GM12878 (cell line): ENCODE measurements around the gene USE1. TPM values are rescaled to one million over a fixed set of nuclear protein-coding genes. Genes with fewer than 3 reads are reported as not detected.

Source experiments
- ATAC-seq: fragments of 200-7000 bp; cut with Tn5 transposase; 3 replicates; pipeline ENCODE4 v1.9.1; 2020; ENCODE audit warnings: mild to moderate bottlenecking, moderate library complexity
- BruUV-seq: library from RNA; stranded (reverse); fragments of 400-500 nt; replicated peaks from 2 replicates; lab custom pipeline; 2021; lab: Mats Ljungman, UMichigan
- CTCF ChIA-PET: fragments of 300-600 bp; sonication (Branson Sonifier 250); formaldehyde crosslinking; extraction: SDS; loops from one replicate; lab custom pipeline; 2021; ENCODE audit warnings: inconsistent platforms; lab: Yijun Ruan, JAX
- POLR2A ChIA-PET: fragments of 350-600 bp; formaldehyde crosslinking; extraction: SDS; loops from one replicate; lab custom pipeline; 2021; ENCODE audit warnings: inconsistent platforms; lab: Charles Lee
- RAD21 ChIA-PET: fragments of 300-600 bp; sonication (Branson Sonifier 250); formaldehyde crosslinking; loops from one replicate; lab custom pipeline; 2023; ENCODE audit warnings: antibody characterized with exemption; ENCODE audit not compliant: unreplicated experiment; lab: Charles Lee
- SMC1A ChIA-PET: fragments of 300-600 bp; sonication (Branson Sonifier 250); formaldehyde crosslinking; loops from one replicate; lab custom pipeline; 2023; ENCODE audit not compliant: unreplicated experiment, uncharacterized antibody; lab: Charles Lee
- DNase-seq: peaks from one replicate; pipeline ENCODE4 v3.0.0-alpha.2; 2011; ENCODE audit warnings: low read depth, low spot score
- FAIRE-seq: peaks from 3 replicates; lab custom pipeline; 2011; peaks lifted over from hg19 to GRCh38; lab: Jason Lieb, UNC
- H2AFZ ChIP-seq: 2 replicates; pipeline ENCODE4 v1.6.0; 2011; ENCODE audit warnings: low read depth, low read length, control low read depth; ENCODE audit not compliant: control insufficient read depth
- H3K27ac ChIP-seq: 2 replicates; pipeline ENCODE4 v1.5.1; 2011; ENCODE audit warnings: control low read depth; ENCODE audit not compliant: control insufficient read depth, insufficient read depth
- H3K27me3 ChIP-seq, 2 experiments: replicated peaks in 1 of 2; 2 replicates each; pipeline versions ENCODE4 v1.6.0 to v1.6.1; 2011; ENCODE audit warnings: low read length in 1 of 2; ENCODE audit not compliant: control insufficient read depth in 2 of 2, insufficient read depth in 2 of 2
- H3K36me3 ChIP-seq, 2 experiments: 2 replicates each; pipeline ENCODE4 v1.5.1; 2011; ENCODE audit warnings: low read length in 1 of 2; ENCODE audit not compliant: control insufficient read depth in 2 of 2, insufficient read depth in 2 of 2
- H3K4me1 ChIP-seq: 2 replicates; pipeline ENCODE4 v1.6.1; 2011; ENCODE audit warnings: mild to moderate bottlenecking, low read length, moderate library complexity, mixed read lengths; ENCODE audit not compliant: control insufficient read depth, insufficient read depth
- H3K4me2 ChIP-seq: 2 replicates; pipeline ENCODE4 v1.6.0; 2011; ENCODE audit warnings: control low read depth; ENCODE audit not compliant: control insufficient read depth, insufficient read depth
- H3K4me3 ChIP-seq: fragments of 200-600 bp; sonication (generic); 2 replicates; pipeline ENCODE4 v1.5.1; 2016
- H3K79me2 ChIP-seq: 2 replicates; pipeline ENCODE4 v1.6.0; 2011; ENCODE audit warnings: low read length; ENCODE audit not compliant: control insufficient read depth, insufficient read depth
- H3K9ac ChIP-seq: 2 replicates; pipeline ENCODE4 v1.8.0; 2011; ENCODE audit warnings: low read length, control low read depth, mixed read lengths; ENCODE audit not compliant: control insufficient read depth, insufficient read depth
- H3K9me3 ChIP-seq: replicated peaks from 3 replicates; pipeline ENCODE4 v1.5.1; 2011; ENCODE audit warnings: mild to moderate bottlenecking, low read length; ENCODE audit not compliant: control insufficient read depth, insufficient read depth
- H4K20me1 ChIP-seq: 2 replicates; pipeline ENCODE4 v1.6.0; 2011; ENCODE audit not compliant: control insufficient read depth, insufficient read depth
- BHLHE40 ChIP-seq, 2 experiments: fragments of 450-650 bp in 1 of 2; IDR thresholded peaks; 2 replicates each; pipeline ENCODE4 v1.6.1; 2011 to 2017; ENCODE audit warnings: low read depth in 2 of 2, borderline replicate concordance in 1 of 2, improper control_type of control experiment in 1 of 2, low read length in 1 of 2, mild to moderate bottlenecking in 1 of 2
- CHD2 ChIP-seq: IDR thresholded peaks from 2 replicates; pipeline ENCODE4 v1.6.1; 2011; ENCODE audit warnings: low read depth, low read length, improper control_type of control experiment, borderline replicate concordance
- FOXM1 ChIP-seq: IDR thresholded peaks from 2 replicates; pipeline ENCODE4 v1.6.1; 2012; ENCODE audit warnings: low read depth, mild to moderate bottlenecking, inconsistent platforms, low read length, moderate library complexity
- HSF1 ChIP-seq: fragments of 150-350 bp; IDR thresholded peaks from 2 replicates; pipeline ENCODE4 v1.6.1; 2014; ENCODE audit warnings: mild to moderate bottlenecking, low read depth, low read length
- MTA3 ChIP-seq: IDR thresholded peaks from 2 replicates; pipeline ENCODE4 v1.6.1; 2012; ENCODE audit warnings: low read length, inconsistent platforms, borderline replicate concordance
- POU2F2 ChIP-seq: IDR thresholded peaks from 3 replicates; pipeline ENCODE4 v1.6.1; 2011; ENCODE audit warnings: low read depth, mild to moderate bottlenecking, low read length, borderline replicate concordance
- RBBP5 ChIP-seq: fragments of 200-600 bp; sonication (generic); conservative IDR thresholded peaks from 2 replicates; pipeline ENCODE4 v1.6.1; 2016
- RFX5 ChIP-seq: IDR thresholded peaks from 2 replicates; pipeline ENCODE4 v1.6.1; 2011; ENCODE audit warnings: low read depth, low read length, improper control_type of control experiment
- SUPT20H ChIP-seq: IDR thresholded peaks from 2 replicates; pipeline ENCODE4 v1.6.1; 2011; ENCODE audit warnings: low read depth, mild to moderate bottlenecking, low read length, moderate library complexity, borderline replicate concordance; ENCODE audit not compliant: control insufficient read depth
- TAF1 ChIP-seq: IDR thresholded peaks from 2 replicates; pipeline ENCODE4 v1.6.1; 2011; ENCODE audit warnings: mild to moderate bottlenecking, low read depth, low read length, borderline replicate concordance
- ZZZ3 ChIP-seq: IDR thresholded peaks from 2 replicates; pipeline ENCODE4 v1.6.1; 2011; ENCODE audit warnings: low read depth; ENCODE audit not compliant: control insufficient read depth, insufficient read length
- WGBS: methylation state at CpG from one replicate; pipeline ENCODE4 v1.1.6; 2016; ENCODE audit warnings: low lambda C conversion rate; ENCODE audit not compliant: insufficient replicate concordance, insufficient coverage; ENCODE audit errors: missing lambda C conversion rate; 5-methylcytosine and 5-hydroxymethylcytosine counted together
- in situ Hi-C: fragments of 300-500 bp; cut with MboI; formaldehyde crosslinking; loops from 9 replicates; pipeline ENCODE4 v1.14.3; 2018; ENCODE audit warnings: mixed read lengths
- intact Hi-C: fragments of 100-400 bp; cut with micrococcal nuclease; formaldehyde crosslinking; loops from one replicate; pipeline ENCODE4 v1.14.2; 2022; ENCODE audit not compliant: unreplicated experiment
- polyA plus RNA-seq, 11 experiments: library from polyadenylated mRNA; depleted of rRNA in 4 of 11; unstranded in 6 of 11; stranded (reverse) in 5 of 11; fragments of >200 nt; fragmentation: Nextera tagmentation in 4 of 11; fragmentation: Illumina TruSeq in 1 of 11; extraction: Ambion mirVana in 4 of 11; extraction: Trizol in 1 of 11; gene quantifications; 1 replicate in 1 of 11; 2 replicates in 10 of 11; pipeline versions ENCODE4 v1.2.1 to v1.2.3, GENCODE V29; 2011 to 2016; ENCODE audit warnings: inconsistent platforms in 2 of 11, missing spikeins in 2 of 11, low read depth in 1 of 11
- total RNA-seq, 4 experiments: library from RNA; depleted of rRNA in 3 of 4; stranded (reverse); fragments of >200 nt in 3 of 4; fragmentation: Illumina TruSeq in 1 of 4; extraction: Trizol in 1 of 4; gene quantifications; 2 replicates each; pipeline versions ENCODE4 v1.2.1 to v1.2.3, GENCODE V29; 2013 to 2021

The USE1 gene
- total and polyA plus RNA-seq, 10 of the 15 experiments (the other 5 are each of a cell fraction or from before 2014, with no cell fraction given) = 9.7 to 24.0 (median 16.1) TPM

- Histone ChIP-seq H2AFZ (no peak overlapping the region), H3K36me3 (peaks cover 0 to 2% of the 10 kb centered on the region in 2 experiments; a peak in 1 of 4 replicates), H3K4me2 (no peak overlapping the region), H3K27me3 (no peaks in the 10 kb centered on the region), H3K4me3 (no peak overlapping the region), H3K79me2 (peaks cover 10% of the 10 kb centered on the region), H4K20me1 (no peaks in the 10 kb centered on the region), H3K27ac (no peak overlapping the region), H3K9me3 (no peaks in the 10 kb centered on the region), H3K9ac (no peak overlapping the region), H3K4me1 (peaks cover 9% of the 10 kb centered on the region)
- POLR2A ChIA-PET = interaction anchor here (0.5 to 0.9 kb wide), 4 partner anchors 15 to 609 kb away, joined by 3 to 5 read pairs (median 3); no protein-coding TSS in a partner anchor
- intact Hi-C loops (no loop called here), in situ Hi-C loops (no loop called here)
- no TSS peak for BruUV-seq
- no peak for ATAC-seq
- WGBS = 75% methylated on average over 13 of the region's 13 CpGs
- RAD21 ChIA-PET = no interaction called here
- FAIRE-seq = no peak
- CTCF ChIA-PET = no interaction called here
- no peak for TF ChIP-seq RBBP5
- no peak for TF ChIP-seq FOXM1
- TF ChIP-seq CHD2 = no peak
- no peak for TF ChIP-seq HSF1
- no peak for TF ChIP-seq POU2F2
- TF ChIP-seq MTA3 = no peak
- TF ChIP-seq BHLHE40 (IDR thresholded peaks at IDR 0.05; ENCODE audit: borderline replicate concordance in 1 of 2, low read depth in 2 of 2, low read length in 1 of 2) = no peak
- no peak for TF ChIP-seq SUPT20H
- no peak for TF ChIP-seq ZZZ3
- no peak for TF ChIP-seq TAF1
- no peak for TF ChIP-seq RFX5
- no peak for DNase-seq
- SMC1A ChIA-PET = no interaction called here
These were observed 22.9 kb downstream of the USE1 start for GRCh38 chr19:17237747-17238706.
